SIG-M5 treated with dmso at 0.1 percent for 504 hours (cell line): ENCODE data around the gene FAM50A.
A peak's percentile ranks its signal among the peaks of the same experiment; 100 is the strongest.
"Not testable (repeated sequence)": the region's sequence is repeated elsewhere in the genome, so short reads cannot be mapped to it uniquely, and the experiment has no call there.

Source experiments
- DNase-seq: peaks from one replicate; lab custom pipeline; 2025; ENCODE audit not compliant: unreplicated experiment; lab: John Stamatoyannopoulos, UW

The FAM50A gene

GRCh38 chrX:154443992-154444754 lies at the start of gene FAM50A:
FAM50A (plus strand) TSS chrX:154444141; CDS start chrX:154444236, 95 bp downstream.
- peak; percentile 51 for DNase-seq

GRCh38 chrX:154396363-154396762 lies 47.6 kb upstream of the FAM50A start:
- DNase-seq: not testable (repeated sequence)

- peak; percentile 48 for DNase-seq
Observed at GRCh38 chrX:154396973-154397887, 46.7 kb upstream of the FAM50A start.

GRCh38 chrX:154397888-154398667 lies 45.9 kb upstream of the FAM50A start, which contains the start of gene RPL10:
RPL10 (plus strand) TSS chrX:154398377; CDS start chrX:154398520, 143 bp downstream.
- peak; percentile 96 for DNase-seq

- DNase-seq: peak; percentile 73
Observed at GRCh38 chrX:154398668-154399526, 45.0 kb upstream of the FAM50A start.

- DNase-seq: no peak
Observed at GRCh38 chrX:154399527-154400368, 44.2 kb upstream of the FAM50A start.

- DNase-seq: not testable (repeated sequence)
Observed at GRCh38 chrX:154400369-154400817, 43.5 kb upstream of the FAM50A start.

- no peak for DNase-seq
Observed at GRCh38 chrX:154401045-154401799, 42.7 kb upstream of the FAM50A start.

GRCh38 chrX:154401918-154402621 lies 41.9 kb upstream of the FAM50A start:
- DNase-seq: peak; percentile 13

- no peak for DNase-seq
Observed at GRCh38 chrX:154402622-154403127, 41.3 kb upstream of the FAM50A start.

GRCh38 chrX:154403192-154403591 lies 40.7 kb upstream of the FAM50A start:
- DNase-seq: no peak

GRCh38 chrX:154403858-154404257 lies 40.1 kb upstream of the FAM50A start:
- no peak for DNase-seq

- no peak for DNase-seq
Observed at GRCh38 chrX:154404625-154405192, 39.2 kb upstream of the FAM50A start.

GRCh38 chrX:154408659-154409221 lies 35.2 kb upstream of the FAM50A start:
- no peak for DNase-seq

- DNase-seq: peak; percentile 71
Observed at GRCh38 chrX:154409222-154409871, 34.6 kb upstream of the FAM50A start, which contains the start of gene DNASE1L1. DNASE1L1 (minus strand) TSS chrX:154409254; CDS start chrX:154405568, 3,686 bp downstream.

- peak; percentile 62 for DNase-seq
Observed at GRCh38 chrX:154411981-154412340, 32.0 kb upstream of the FAM50A start.
